Uterus (tissue), 2 donors: Measurements from ENCODE around the gene GALNT7.

Experiments used
- CTCF ChIP-seq, 4 experiments: fragments of 200-600 bp in 2 of 4; fragments of 450-650 bp in 2 of 4; sonication (generic) in 2 of 4; IDR thresholded peaks; one replicate each; pipeline ENCODE4 v1.5.1; 2016 to 2019; ENCODE audit warnings: antibody characterized with exemption in 4 of 4, mild to moderate bottlenecking in 2 of 4, moderate library complexity in 1 of 4
- POLR2A ChIP-seq, 2 donors: fragments of 450-650 bp; IDR thresholded peaks; one replicate each; pipeline ENCODE4 v1.6.1; 2016; ENCODE audit warnings: antibody characterized with exemption in 2 of 2, mild to moderate bottlenecking in 1 of 2, moderate library complexity in 1 of 2

GRCh38 chr4:173330590-173330989 lies 162.0 kb downstream of the GALNT7 start:
- TF ChIP-seq POLR2A (IDR thresholded peaks at IDR 0.05), result no peak
- TF ChIP-seq CTCF (IDR thresholded peaks at IDR 0.05), result no peak
